ENCODE measurements around the gene KIF4A. TPM values are rescaled to one million over a fixed set of nuclear protein-coding genes. Genes with fewer than 3 reads are reported as not detected.

Gene KIF4A
- total and polyA plus RNA-seq, 9 of the 15 experiments (the other 6 are each of a cell fraction or from before 2014, with no cell fraction given): 13.0 to 42.7 (median 35.9) TPM

DNA sequence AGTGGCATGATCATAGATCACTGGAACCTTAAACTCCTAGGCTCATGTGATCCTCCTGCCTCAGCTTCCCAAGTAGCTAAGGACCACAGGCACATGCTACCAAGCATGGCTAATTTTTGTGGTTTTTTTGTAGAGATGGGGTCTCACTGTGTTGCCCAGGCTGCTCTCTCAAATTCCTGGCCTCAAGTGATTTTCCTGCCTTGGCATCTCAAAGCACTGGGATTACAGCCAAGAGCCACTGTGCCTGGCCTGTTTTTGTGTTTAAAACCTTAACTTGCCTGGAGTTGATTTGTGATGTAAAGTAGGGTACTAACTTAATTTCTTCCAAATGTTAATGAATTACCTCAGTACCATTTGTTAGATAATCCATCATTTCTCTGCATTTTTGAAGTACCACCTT is 177.1 kb downstream of the KIF4A start:
- no peaks in the 10 kb centered on the region for H3K36me3 ChIP-seq (ENCODE audit: control insufficient read depth, insufficient read depth, low read length)
- CTCF ChIA-PET (ENCODE audit: low intra/inter-chr PET ratio): no interaction called here
- H3K27me3 ChIP-seq (ENCODE audit: control insufficient read depth in 2 of 2, insufficient read depth in 2 of 2, low read length in 2 of 2): no peaks in the 10 kb centered on the region
- ATAC-seq (no peak), DNase-seq (ENCODE audit: extremely low read depth in 1 of 4, low spot score in 3 of 4) (no peak), FAIRE-seq (no peak)
- no peaks in the 10 kb centered on the region for H3K9me1 ChIP-seq (ENCODE audit: control insufficient read depth, insufficient read depth, low read length)
- no peaks in the 10 kb centered on the region for H3K4me1 ChIP-seq (replicated peaks in 1 of 2; ENCODE audit: control insufficient read depth in 2 of 2, insufficient read depth in 2 of 2, low read length in 2 of 2)
- H3K4me3 ChIP-seq: no peak overlapping the region
- no peaks in the 10 kb centered on the region for H3K9me3 ChIP-seq (replicated peaks; ENCODE audit: control insufficient read depth, insufficient read depth, low read depth, low read length)
- no peak overlapping the region for H3K9ac ChIP-seq (ENCODE audit: insufficient read depth in 1 of 2, low read depth in 2 of 2, low read length in 2 of 2)
- no peak overlapping the region for H2AFZ ChIP-seq (ENCODE audit: low read depth, low read length)
- H3K79me2 ChIP-seq (ENCODE audit: control insufficient read depth, insufficient read depth, low read length): no peaks in the 10 kb centered on the region
- in situ Hi-C loops (cut with MboI): no loop called here
- POLR2A ChIA-PET: no interaction called here
- H3K4me2 ChIP-seq (ENCODE audit: insufficient read depth, low read length): no peak overlapping the region
- H4K20me1 ChIP-seq (replicated peaks; ENCODE audit: control insufficient read depth, insufficient read depth, low read length): no peaks in the 10 kb centered on the region
- TF ChIP-seq, protein P1, sequence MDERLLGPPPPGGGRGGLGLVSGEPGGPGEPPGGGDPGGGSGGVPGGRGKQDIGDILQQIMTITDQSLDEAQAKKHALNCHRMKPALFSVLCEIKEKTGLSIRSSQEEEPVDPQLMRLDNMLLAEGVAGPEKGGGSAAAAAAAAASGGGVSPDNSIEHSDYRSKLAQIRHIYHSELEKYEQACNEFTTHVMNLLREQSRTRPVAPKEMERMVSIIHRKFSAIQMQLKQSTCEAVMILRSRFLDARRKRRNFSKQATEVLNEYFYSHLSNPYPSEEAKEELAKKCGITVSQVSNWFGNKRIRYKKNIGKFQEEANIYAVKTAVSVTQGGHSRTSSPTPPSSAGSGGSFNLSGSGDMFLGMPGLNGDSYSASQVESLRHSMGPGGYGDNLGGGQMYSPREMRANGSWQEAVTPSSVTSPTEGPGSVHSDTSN (CRISPR knock-in tag; IDR thresholded peaks at IDR 0.05; ENCODE audit: low read depth): no peak
- TF ChIP-seq, protein P1 (tag; conservative IDR thresholded peaks at IDR 0.05; ENCODE audit: low read depth): no peak
- TF ChIP-seq TAL1 (IDR thresholded peaks at IDR 0.05): no peak
- TF ChIP-seq ZFP1 (CRISPR knock-in tag; IDR thresholded peaks at IDR 0.05): no peak
- no peak for TF ChIP-seq KDM5B (IDR thresholded peaks at IDR 0.05; ENCODE audit: insufficient replicate concordance, low read depth, low read length)
- TF ChIP-seq ZSCAN29 (IDR thresholded peaks at IDR 0.05): no peak
- no peak overlapping the region for H3K27ac ChIP-seq (ENCODE audit: extremely low read depth, low read depth, low read length)
- intact Hi-C loops (cut with micrococcal nuclease): no loop called here
- BruUV-seq (replicated peaks): no TSS peak

All from K562 (cell line).